Pancreas (tissue), 10 donors: ENCODE results near the gene MYH14. TPM values are rescaled to one million over a fixed set of nuclear protein-coding genes. Genes with fewer than 3 reads are reported as not detected.

Source experiments
- ATAC-seq, 4 donors: fragments of 200-7000 bp; cut with Tn5 transposase; one replicate each; pipeline versions ENCODE4 v1.8.0 to v1.9.1; 2020; ENCODE audit warnings: mild to moderate bottlenecking in 4 of 4, moderate library complexity in 4 of 4
- DNase-seq, 6 donors: peaks; one replicate each; pipeline ENCODE4 v3.0.0-alpha.2; 2020
- FAIRE-seq: peaks from 2 replicates; lab custom pipeline; 2012; peaks lifted over from hg19 to GRCh38; lab: Jason Lieb, UNC
- H3K27ac ChIP-seq, 4 donors: fragments of 200-600 bp; sonication (generic); 1 replicate in 3 of 4; 2 replicates in 1 of 4; pipeline versions ENCODE4 v1.5.0 to v1.8.0; 2020
- H3K27me3 ChIP-seq, 4 donors: fragments of 200-600 bp; one replicate each; pipeline ENCODE4 v1.8.0; 2021
- H3K36me3 ChIP-seq, 3 donors: fragments of 200-600 bp; sonication (generic) in 1 of 3; one replicate each; pipeline versions ENCODE4 v1.5.0 to v1.8.0; 2020 to 2021
- H3K4me1 ChIP-seq, 3 donors: fragments of 200-600 bp; one replicate each; pipeline ENCODE4 v1.8.0; 2021
- H3K4me3 ChIP-seq, 4 donors: fragments of 200-600 bp; sonication (generic) in 2 of 4; one replicate each; pipeline versions ENCODE4 v1.5.0 to v1.8.0; 2020 to 2021
- H3K9me3 ChIP-seq, 4 donors: fragments of 200-600 bp; one replicate each; pipeline ENCODE4 v1.8.0; 2021
- CTCF ChIP-seq, 4 donors: fragments of 200-600 bp; sonication (generic) in 3 of 4; IDR thresholded peaks; one replicate each; pipeline versions ENCODE4 v1.5.0 to v1.8.0; 2021; ENCODE audit warnings: antibody characterized with exemption in 4 of 4
- WGBS, 2 donors: extraction: QIAGEN DNeasy Blood & Tissue Kit; methylation state at CpG; one replicate each; pipeline ENCODE4 v1.1.7; 2013; 5-methylcytosine and 5-hydroxymethylcytosine counted together
- intact Hi-C, 3 donors: fragments of 100-400 bp; cut with DNase I; formaldehyde crosslinking; loops; one replicate each; pipeline versions ENCODE4 v1.11.1 to v1.14.2; 2022
- polyA plus RNA-seq, 2 donors: library from polyadenylated mRNA; stranded (reverse); fragments of 200-250 nt; gene quantifications; one replicate each; pipeline ENCODE4 v1.2.3, GENCODE V29; 2013
- total RNA-seq, 6 donors: library from RNA; stranded (reverse); fragmentation: NEBNext Ultra II Directional in 4 of 6; extraction: Animal tissue kit (Norgen Biotek cat#: 25700) in 4 of 6; gene quantifications; one replicate each; pipeline versions ENCODE4 v1.2.1 to v1.2.4, GENCODE V29; 2021 to 2023
- donor health status: healthy with polysubstance abuse.
- donor health status: DM: no; HTN: no; CAD: no; lungs with moderate emphysema.
- donor health status: DM: no; HTN: no; CAD: no.
- donor health status: control.
- donor health status: control.
- donor health status: Bipolar disorder and iron deficiency.
- donor health status: DM: yes; HTN: yes; CAD: no.
- donor health status: DM: no; HTN: no; CAD: no.
- donor health status: DM: no; HTN: no; CAD: no.
- donor health status: DM: yes; HTN: yes; CAD: no.

The MYH14 gene
- total and polyA plus RNA-seq, 8 donors: 21.4 to 75.7 (median 34.4) TPM

GRCh38 chr19:50313812-50314536 is 110.6 kb downstream of the MYH14 start:
- DNase-seq (peak in 1 of 6 donors; percentile 61), ATAC-seq (peak; percentile 41 to 67 (median 46)), FAIRE-seq (no peak)
- Histone ChIP-seq H3K27ac (no peak overlapping the region), H3K4me1 (no peaks in the 10 kb centered on the region), H3K9me3 (no peaks in the 10 kb centered on the region), H3K4me3 (no peak overlapping the region), H3K36me3 (no peaks in the 10 kb centered on the region), H3K27me3 (peaks cover 0 to 6% (median 0%) of the 10 kb centered on the region in 4 donors)
- intact Hi-C loops: no loop called here
- TF ChIP-seq CTCF (IDR thresholded peaks at IDR 0.05): no peak
- 4 to 6% methylated on average over 17 to 20 of the region's 20 CpGs for WGBS, 2 donors

GRCh38 chr19:50314724-50315708 is 111.6 kb downstream of the MYH14 start:
- H3K4me3 ChIP-seq: no peak overlapping the region
- no peak for FAIRE-seq
- no peaks in the 10 kb centered on the region for H3K36me3 ChIP-seq
- intact Hi-C loops: no loop called here
- WGBS, 2 donors: 3 to 4% methylated on average over 26 to 40 of the region's 40 CpGs
- H3K27ac ChIP-seq: no peak overlapping the region
- H3K27me3 ChIP-seq: peaks cover 0 to 6% (median 0%) of the 10 kb centered on the region in 4 donors
- no peaks in the 10 kb centered on the region for H3K9me3 ChIP-seq
- H3K4me1 ChIP-seq: no peaks in the 10 kb centered on the region
- no peak for ATAC-seq
- no peak for TF ChIP-seq CTCF (IDR thresholded peaks at IDR 0.05)
- peak in 3 of 6 donors; percentile 12 to 71 (median 28) for DNase-seq

GRCh38 chr19:50315773-50316448 is 112.5 kb downstream of the MYH14 start:
- H3K4me3 ChIP-seq: no peak overlapping the region
- peaks cover 0 to 6% (median 0%) of the 10 kb centered on the region in 4 donors for H3K27me3 ChIP-seq
- 0 to 3% methylated on average over 16 to 18 of the region's 18 CpGs for WGBS, 2 donors
- H3K27ac ChIP-seq: no peak overlapping the region
- no peak for FAIRE-seq
- H3K4me1 ChIP-seq: no peaks in the 10 kb centered on the region
- TF ChIP-seq CTCF (IDR thresholded peaks at IDR 0.05): no peak
- H3K9me3 ChIP-seq: no peaks in the 10 kb centered on the region
- no peaks in the 10 kb centered on the region for H3K36me3 ChIP-seq
- ATAC-seq: peak in 3 of 4 donors; percentile 35 to 38 (median 38)
- DNase-seq: peak in 2 of 6 donors; percentile 14 to 21
- intact Hi-C loops: no loop called here

- Histone ChIP-seq H3K27me3 (peaks cover 0 to 6% (median 0%) of the 10 kb centered on the region in 4 donors), H3K27ac (no peak overlapping the region), H3K36me3 (no peaks in the 10 kb centered on the region), H3K4me3 (no peak overlapping the region), H3K4me1 (no peaks in the 10 kb centered on the region), H3K9me3 (no peaks in the 10 kb centered on the region)
- DNase-seq (no peak), ATAC-seq (no peak), FAIRE-seq (no peak)
- WGBS, 2 donors: 67 to 78% methylated on average over 4 of the region's 4 CpGs
- intact Hi-C loops: no loop called here
- no peak for TF ChIP-seq CTCF (IDR thresholded peaks at IDR 0.05)
These were observed 113.7 kb downstream of the MYH14 start for GRCh38 chr19:50317115-50317514.
